ENCODE results near the gene TRIM14.

Gene TRIM14

DNA sequence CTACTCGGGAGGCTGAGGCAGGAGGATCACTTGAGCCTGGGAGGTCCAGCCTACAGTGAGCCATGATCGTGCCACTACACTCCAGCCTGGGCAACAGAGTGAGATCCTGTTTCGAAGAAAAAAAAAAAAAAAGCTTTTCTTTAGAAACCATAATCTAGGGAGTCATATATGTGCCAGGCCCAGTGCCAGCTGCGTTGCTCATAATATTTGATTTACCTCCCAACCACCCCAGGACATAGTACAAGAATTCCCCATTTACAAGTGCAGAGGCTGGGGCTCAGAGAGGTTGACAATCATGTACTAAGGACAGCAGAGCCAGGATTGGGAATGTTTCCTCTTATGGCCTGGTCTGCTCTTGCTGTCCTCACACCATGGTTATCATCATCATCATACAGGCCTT lies 25.1 kb upstream of the TRIM14 start:
- CTCF ChIA-PET = no interaction called here
- TF ChIP-seq NFRKB (IDR thresholded peaks at IDR 0.05) (no peak), FOXM1 (IDR thresholded peaks at IDR 0.05; ENCODE audit: borderline replicate concordance) (no peak), FOXA1 (IDR thresholded peaks at IDR 0.05) (no peak), ARNT (IDR thresholded peaks at IDR 0.05) (no peak), ELF4 (IDR thresholded peaks at IDR 0.05) (no peak), FOXK2 (IDR thresholded peaks at IDR 0.05) (no peak), BHLHE40 (IDR thresholded peaks at IDR 0.05; ENCODE audit: borderline replicate concordance) (no peak), ZNF384 (IDR thresholded peaks at IDR 0.05) (no peak), SP1 (IDR thresholded peaks at IDR 0.05) (no peak), CTBP1 (IDR thresholded peaks at IDR 0.05; ENCODE audit: borderline replicate concordance) (no peak), TARDBP (IDR thresholded peaks at IDR 0.05) (no peak), HDGF (IDR thresholded peaks at IDR 0.05; ENCODE audit: borderline replicate concordance) (no peak), SUZ12 (IDR thresholded peaks at IDR 0.05) (no peak), L3MBTL2 (conservative IDR thresholded peaks at IDR 0.05) (no peak), LEF1 (IDR thresholded peaks at IDR 0.05; ENCODE audit: borderline replicate concordance) (no peak)
- TF ChIP-seq, protein P1, sequence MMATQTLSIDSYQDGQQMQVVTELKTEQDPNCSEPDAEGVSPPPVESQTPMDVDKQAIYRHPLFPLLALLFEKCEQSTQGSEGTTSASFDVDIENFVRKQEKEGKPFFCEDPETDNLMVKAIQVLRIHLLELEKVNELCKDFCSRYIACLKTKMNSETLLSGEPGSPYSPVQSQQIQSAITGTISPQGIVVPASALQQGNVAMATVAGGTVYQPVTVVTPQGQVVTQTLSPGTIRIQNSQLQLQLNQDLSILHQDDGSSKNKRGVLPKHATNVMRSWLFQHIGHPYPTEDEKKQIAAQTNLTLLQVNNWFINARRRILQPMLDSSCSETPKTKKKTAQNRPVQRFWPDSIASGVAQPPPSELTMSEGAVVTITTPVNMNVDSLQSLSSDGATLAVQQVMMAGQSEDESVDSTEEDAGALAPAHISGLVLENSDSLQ (IDR thresholded peaks at IDR 0.05) = no peak
- no peak for DNase-seq (ENCODE audit: extremely low spot score)
- POLR2A ChIA-PET = no interaction called here

DNA sequence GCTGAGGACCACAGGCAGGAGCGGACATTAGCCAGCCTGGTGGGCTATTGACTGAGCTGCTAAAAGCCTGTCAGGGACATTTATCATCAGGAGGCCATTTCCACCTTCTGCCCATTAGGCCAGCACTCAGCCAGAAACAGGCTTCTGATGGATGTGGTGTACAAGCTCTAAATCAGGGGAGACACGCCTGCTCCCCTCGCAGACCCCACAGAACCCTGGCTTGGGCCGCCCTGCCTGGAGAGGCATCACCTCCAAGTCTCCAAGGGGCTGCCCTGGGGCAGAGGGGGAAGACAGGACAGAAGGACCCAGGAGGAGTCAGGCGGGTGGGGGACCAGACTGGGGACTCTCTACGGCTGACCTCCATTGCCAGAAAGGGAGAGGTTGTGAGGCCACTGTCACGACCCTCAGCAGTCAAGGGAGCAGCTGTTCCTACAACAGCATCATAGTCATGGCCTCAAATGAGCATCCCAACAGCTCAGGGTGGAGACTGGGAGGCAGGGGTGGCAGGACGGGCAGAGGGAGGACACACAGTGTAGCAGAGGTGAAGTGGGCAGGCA lies 24.0 kb upstream of the TRIM14 start:
- TF ChIP-seq HDGF (IDR thresholded peaks at IDR 0.05; ENCODE audit: borderline replicate concordance) = no peak
- TF ChIP-seq FOXM1 (IDR thresholded peaks at IDR 0.05; ENCODE audit: borderline replicate concordance) = no peak
- no peak for TF ChIP-seq ELF4 (IDR thresholded peaks at IDR 0.05)
- TF ChIP-seq NFRKB (IDR thresholded peaks at IDR 0.05) = no peak
- TF ChIP-seq SP1 (IDR thresholded peaks at IDR 0.05) = no peak
- no peak for TF ChIP-seq FOXA1 (IDR thresholded peaks at IDR 0.05)
- TF ChIP-seq BHLHE40 (IDR thresholded peaks at IDR 0.05; ENCODE audit: borderline replicate concordance) = no peak
- TF ChIP-seq FOXK2 (IDR thresholded peaks at IDR 0.05) = no peak
- no peak for TF ChIP-seq LEF1 (IDR thresholded peaks at IDR 0.05; ENCODE audit: borderline replicate concordance)
- TF ChIP-seq CTBP1 (IDR thresholded peaks at IDR 0.05; ENCODE audit: borderline replicate concordance) = no peak
- DNase-seq (ENCODE audit: extremely low spot score) = no peak
- POLR2A ChIA-PET = no interaction called here
- CTCF ChIA-PET = no interaction called here

DNA sequence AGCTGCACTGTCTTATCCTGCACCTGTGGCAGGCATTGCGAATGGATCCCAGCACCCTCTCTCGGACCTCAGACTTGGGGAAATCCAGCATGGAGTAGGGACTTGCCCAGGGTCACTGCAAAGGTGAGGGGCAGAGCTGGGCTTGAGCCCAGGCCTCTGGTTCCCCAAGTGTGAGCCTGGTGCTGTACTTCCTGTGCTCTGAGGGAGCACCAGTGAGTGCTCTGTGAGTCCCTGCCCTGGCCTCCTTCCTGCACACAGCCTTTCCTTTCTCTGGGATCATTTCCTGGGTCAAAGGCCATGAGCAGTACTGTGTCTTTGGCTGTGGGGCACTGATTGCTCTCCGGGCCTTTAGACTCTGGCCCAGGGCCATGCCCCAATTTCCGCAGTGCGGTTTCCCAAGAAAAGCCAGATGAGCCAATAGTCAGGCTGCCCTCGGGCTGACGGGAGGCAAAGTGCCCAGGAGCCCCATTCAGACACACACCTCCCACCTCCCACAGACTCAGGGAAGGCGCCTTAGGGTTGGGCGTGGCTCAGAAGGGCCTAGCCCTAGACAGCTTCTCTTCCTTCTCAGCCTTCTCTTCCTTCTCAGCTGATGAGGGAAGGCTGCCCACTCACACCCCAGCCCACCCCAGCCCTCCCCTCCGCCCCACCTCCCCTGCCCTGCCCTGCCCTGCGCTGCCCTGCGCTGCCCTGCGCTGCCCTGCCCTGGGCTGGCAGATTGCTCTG lies 23.3 kb upstream of the TRIM14 start:
- ChIA-PET POLR2A (no interaction called here), CTCF (interaction anchor here (0.7 kb wide), 1 partner anchor 264 kb away, joined by 3 read pairs; no protein-coding TSS in a partner anchor)
- TF ChIP-seq ELF4 (IDR thresholded peaks at IDR 0.05) = no peak
- no peak for TF ChIP-seq SUZ12 (IDR thresholded peaks at IDR 0.05)
- TF ChIP-seq, protein P1 (IDR thresholded peaks at IDR 0.05) = no peak
- no peak for TF ChIP-seq FOXM1 (IDR thresholded peaks at IDR 0.05; ENCODE audit: borderline replicate concordance)
- no peak for TF ChIP-seq SP1 (IDR thresholded peaks at IDR 0.05)
- no peak for TF ChIP-seq L3MBTL2 (conservative IDR thresholded peaks at IDR 0.05)
- no peak for TF ChIP-seq BHLHE40 (IDR thresholded peaks at IDR 0.05; ENCODE audit: borderline replicate concordance)
- TF ChIP-seq FOXA1 (IDR thresholded peaks at IDR 0.05) = no peak
- no peak for TF ChIP-seq ZNF384 (IDR thresholded peaks at IDR 0.05)
- TF ChIP-seq CTBP1 (IDR thresholded peaks at IDR 0.05; ENCODE audit: borderline replicate concordance) = no peak
- TF ChIP-seq HDGF (IDR thresholded peaks at IDR 0.05; ENCODE audit: borderline replicate concordance) = no peak
- TF ChIP-seq NFRKB (IDR thresholded peaks at IDR 0.05) = no peak
- TF ChIP-seq LEF1 (IDR thresholded peaks at IDR 0.05; ENCODE audit: borderline replicate concordance) = no peak
- DNase-seq (ENCODE audit: extremely low spot score) = no peak

DNA sequence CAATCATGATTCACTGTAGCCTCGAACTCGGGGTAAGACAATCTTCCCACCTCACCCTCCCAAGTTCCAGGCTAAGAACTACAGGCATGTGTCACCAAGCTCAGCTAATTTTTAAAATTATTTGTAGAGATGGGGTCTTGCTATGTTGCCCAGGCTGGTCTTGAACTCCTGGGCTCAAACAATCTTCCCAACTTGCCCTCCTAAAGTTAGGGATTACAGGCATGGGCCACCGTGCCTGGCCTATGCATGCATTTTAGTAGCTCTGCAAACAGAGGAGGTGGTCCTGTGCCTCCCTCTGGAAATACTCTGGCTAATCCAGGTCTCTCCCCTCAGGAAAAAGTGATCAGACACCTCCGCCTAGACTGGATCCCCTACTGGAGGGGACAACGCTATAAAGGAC lies 21.5 kb upstream of the TRIM14 start:
- CTCF ChIA-PET = no interaction called here
- TF ChIP-seq ELF4 (IDR thresholded peaks at IDR 0.05) (no peak), CTBP1 (IDR thresholded peaks at IDR 0.05; ENCODE audit: borderline replicate concordance) (no peak), NFRKB (IDR thresholded peaks at IDR 0.05) (no peak), FOXK2 (IDR thresholded peaks at IDR 0.05) (no peak), FOXA1 (IDR thresholded peaks at IDR 0.05) (no peak), L3MBTL2 (conservative IDR thresholded peaks at IDR 0.05) (no peak), SP1 (IDR thresholded peaks at IDR 0.05) (no peak), FOXM1 (IDR thresholded peaks at IDR 0.05; ENCODE audit: borderline replicate concordance) (no peak)
- TF ChIP-seq, protein P1 (IDR thresholded peaks at IDR 0.05) = no peak
- POLR2A ChIA-PET = no interaction called here

DNA sequence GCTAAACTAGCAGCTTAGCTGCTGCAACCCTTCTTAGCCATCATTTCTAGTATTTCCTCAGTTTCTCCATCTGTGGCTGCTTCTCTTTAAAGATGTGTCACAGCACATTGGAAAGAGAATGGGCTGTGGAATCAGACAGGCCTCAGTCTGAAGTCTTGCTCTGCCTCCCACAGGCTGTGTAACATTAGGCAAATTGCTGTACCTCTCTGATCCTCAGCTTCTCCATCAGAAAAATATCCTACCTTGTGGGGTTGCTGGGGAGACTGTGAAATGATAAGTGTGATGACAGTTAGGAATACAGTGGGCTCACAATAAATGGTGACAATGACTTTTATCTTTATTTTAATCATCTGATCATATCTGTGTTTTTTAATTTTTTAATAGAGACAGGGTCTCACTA lies 17.5 kb upstream of the TRIM14 start:
- CTCF ChIA-PET = no interaction called here
- DNase-seq (ENCODE audit: extremely low spot score) = no peak
- POLR2A ChIA-PET = no interaction called here
- no peak for TF ChIP-seq LEF1 (IDR thresholded peaks at IDR 0.05; ENCODE audit: borderline replicate concordance)
- TF ChIP-seq SUZ12 (IDR thresholded peaks at IDR 0.05) = no peak
- no peak for TF ChIP-seq BHLHE40 (IDR thresholded peaks at IDR 0.05; ENCODE audit: borderline replicate concordance)
- TF ChIP-seq HDGF (IDR thresholded peaks at IDR 0.05; ENCODE audit: borderline replicate concordance) = no peak
- TF ChIP-seq ZNF384 (IDR thresholded peaks at IDR 0.05) = no peak
- TF ChIP-seq FOXK2 (IDR thresholded peaks at IDR 0.05) = no peak
- no peak for TF ChIP-seq FOXA1 (IDR thresholded peaks at IDR 0.05)

More for the DNA sequence above, 21.5 kb upstream of the TRIM14 start:
- no peak for DNase-seq (ENCODE audit: extremely low spot score)

DNA sequence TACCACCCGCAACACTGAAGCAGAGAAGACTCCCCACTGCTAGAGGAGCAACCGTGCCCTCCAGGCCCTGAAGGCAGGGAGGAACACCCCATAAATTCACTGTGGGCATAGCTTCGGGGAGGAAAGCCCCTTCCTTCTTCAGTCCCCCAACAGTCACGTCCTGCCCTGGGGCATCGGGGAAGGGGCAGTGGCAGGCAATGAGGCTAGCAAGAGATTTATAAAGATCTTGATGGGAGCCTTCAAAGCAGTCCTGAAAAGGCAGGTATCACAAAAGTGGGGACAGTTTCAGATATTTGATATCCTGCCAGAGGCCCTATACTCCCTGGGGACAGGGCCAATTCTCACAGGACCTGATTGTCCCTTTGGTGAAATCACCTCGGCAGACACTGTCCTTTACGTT lies 16.9 kb upstream of the TRIM14 start:
- POLR2A ChIA-PET = no interaction called here

More for the DNA sequence above, 16.9 kb upstream of the TRIM14 start:
- no peak for TF ChIP-seq FOXK2 (IDR thresholded peaks at IDR 0.05)
- no peak for TF ChIP-seq L3MBTL2 (conservative IDR thresholded peaks at IDR 0.05)
- no peak for TF ChIP-seq ZNF384 (IDR thresholded peaks at IDR 0.05)
- TF ChIP-seq, protein P1 (IDR thresholded peaks at IDR 0.05) = no peak
- no peak for DNase-seq (ENCODE audit: extremely low spot score)
- CTCF ChIA-PET = no interaction called here

Measured in HEK293T (cell line).